ENCODE data around the gene HDHD5. TPM values are rescaled to one million over a fixed set of nuclear protein-coding genes. Genes with fewer than 3 reads are reported as not detected.

HDHD5 gene
- total RNA-seq, 2 donors from 2014 or later, result 39.4 to 53.0 TPM

DNA sequence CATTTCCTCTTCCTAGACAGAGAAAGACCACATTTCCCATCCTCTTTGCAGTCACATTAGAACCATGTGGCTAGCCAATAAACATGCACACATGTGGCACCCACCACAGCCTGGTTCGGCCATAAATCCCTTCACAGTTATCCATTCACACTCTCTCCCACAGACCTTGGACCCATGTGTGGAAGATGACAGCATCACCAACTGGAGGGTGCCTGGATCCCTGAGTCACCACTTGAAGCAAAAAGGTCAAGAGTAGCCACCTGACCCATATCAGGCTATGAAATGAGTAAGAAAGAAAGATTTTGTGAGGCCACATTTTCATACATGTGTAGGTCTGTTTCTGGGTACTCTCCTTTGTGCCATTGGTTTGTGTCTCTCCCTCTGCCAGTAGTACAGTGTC lies 28.9 kb downstream of the HDHD5 start:
- H3K4me1 Mint-ChIP-seq, result no peaks in the 10 kb centered on the region
- no peaks in the 10 kb centered on the region for H3K9me3 ChIP-seq (ENCODE audit: control insufficient read depth, low read length)
- TF ChIP-seq, protein P1, sequence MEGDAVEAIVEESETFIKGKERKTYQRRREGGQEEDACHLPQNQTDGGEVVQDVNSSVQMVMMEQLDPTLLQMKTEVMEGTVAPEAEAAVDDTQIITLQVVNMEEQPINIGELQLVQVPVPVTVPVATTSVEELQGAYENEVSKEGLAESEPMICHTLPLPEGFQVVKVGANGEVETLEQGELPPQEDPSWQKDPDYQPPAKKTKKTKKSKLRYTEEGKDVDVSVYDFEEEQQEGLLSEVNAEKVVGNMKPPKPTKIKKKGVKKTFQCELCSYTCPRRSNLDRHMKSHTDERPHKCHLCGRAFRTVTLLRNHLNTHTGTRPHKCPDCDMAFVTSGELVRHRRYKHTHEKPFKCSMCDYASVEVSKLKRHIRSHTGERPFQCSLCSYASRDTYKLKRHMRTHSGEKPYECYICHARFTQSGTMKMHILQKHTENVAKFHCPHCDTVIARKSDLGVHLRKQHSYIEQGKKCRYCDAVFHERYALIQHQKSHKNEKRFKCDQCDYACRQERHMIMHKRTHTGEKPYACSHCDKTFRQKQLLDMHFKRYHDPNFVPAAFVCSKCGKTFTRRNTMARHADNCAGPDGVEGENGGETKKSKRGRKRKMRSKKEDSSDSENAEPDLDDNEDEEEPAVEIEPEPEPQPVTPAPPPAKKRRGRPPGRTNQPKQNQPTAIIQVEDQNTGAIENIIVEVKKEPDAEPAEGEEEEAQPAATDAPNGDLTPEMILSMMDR (conservative IDR thresholded peaks at IDR 0.05), result no peak

GRCh38 chr22:17121233-17122195 lies 37.6 kb downstream of the HDHD5 start, which contains the start of gene TMEM121B:
TMEM121B (minus strand) TSS chr22:17121360; CDS start chr22:17121127, 233 bp downstream.
- 10 to 16% methylated on average over 35 to 68 of the region's 69 CpGs for WGBS, 2 experiments (ENCODE audit: insufficient coverage in 1 of 2, insufficient read length in 1 of 2)

More for the DNA sequence above, 28.9 kb downstream of the HDHD5 start:
- Histone ChIP-seq H3K36me3 (ENCODE audit: control insufficient read depth, insufficient read depth, low read length) (no peaks in the 10 kb centered on the region), H3K4me3 (ENCODE audit: low read length) (no peak overlapping the region), H3K27me3 (ENCODE audit: control insufficient read depth, insufficient read depth, low read length, poor library complexity, severe bottlenecking) (no peaks in the 10 kb centered on the region), H3K9ac (ENCODE audit: extremely low read depth, low read length, poor library complexity, severe bottlenecking) (no peak overlapping the region), H3K4me1 (ENCODE audit: control insufficient read depth, insufficient read depth, low read length) (no peaks in the 10 kb centered on the region), H3K27ac (ENCODE audit: low read depth, low read length) (no peak overlapping the region)
- no peak overlapping the region for H3K27ac Mint-ChIP-seq
- DNase-seq, result no peak
- 85% methylated on average over 1 of the region's 1 CpG; no CpG with 5 or more reads in 1 of the 2 experiments for WGBS, 2 experiments (ENCODE audit: insufficient coverage in 1 of 2, insufficient read length in 1 of 2)
- no peak overlapping the region for H3K4me3 Mint-ChIP-seq
- no peaks in the 10 kb centered on the region for H3K27me3 Mint-ChIP-seq (ENCODE audit: insufficient read depth)
- H3K9me3 Mint-ChIP-seq, result no peaks in the 10 kb centered on the region
- peaks cover 3% of the 10 kb centered on the region for H3K36me3 Mint-ChIP-seq (ENCODE audit: low read depth)

GRCh38 chr22:17120711-17121232 lies 38.3 kb downstream of the HDHD5 start:
- peak overlapping the region; percentile 67 for H3K4me3 Mint-ChIP-seq
- H3K27ac Mint-ChIP-seq, result no peak overlapping the region
- H3K4me3 ChIP-seq (ENCODE audit: low read length), result peak overlapping the region; percentile 65
- H3K27me3 Mint-ChIP-seq (ENCODE audit: insufficient read depth), result peaks cover 17% of the 10 kb centered on the region
- TF ChIP-seq, protein P1 (conservative IDR thresholded peaks at IDR 0.05), result no peak
- H3K36me3 ChIP-seq (ENCODE audit: control insufficient read depth, insufficient read depth, low read length), result no peaks in the 10 kb centered on the region
- H3K4me1 Mint-ChIP-seq, result peaks cover 34% of the 10 kb centered on the region
- 0% methylated on average over 9 to 70 of the region's 70 CpGs for whole genome bisulfite sequencing, 2 experiments (ENCODE audit: insufficient coverage in 1 of 2, insufficient read length in 1 of 2)
- no peak overlapping the region for H3K27ac ChIP-seq (ENCODE audit: low read depth, low read length)
- no peak for DNase-seq
- no peaks in the 10 kb centered on the region for H3K9me3 ChIP-seq (ENCODE audit: control insufficient read depth, low read length)
- H3K9me3 Mint-ChIP-seq, result no peaks in the 10 kb centered on the region
- H3K9ac ChIP-seq (ENCODE audit: extremely low read depth, low read length, poor library complexity, severe bottlenecking), result peak overlapping the region; percentile 20
- no peaks in the 10 kb centered on the region for H3K27me3 ChIP-seq (ENCODE audit: control insufficient read depth, insufficient read depth, low read length, poor library complexity, severe bottlenecking)
- H3K4me1 ChIP-seq (ENCODE audit: control insufficient read depth, insufficient read depth, low read length), result peaks cover 19% of the 10 kb centered on the region
- no peaks in the 10 kb centered on the region for H3K36me3 Mint-ChIP-seq (ENCODE audit: low read depth)

More at GRCh38 chr22:17121233-17122195, 37.6 kb downstream of the HDHD5 start, which contains the start of gene TMEM121B:
- Histone ChIP-seq H3K36me3 (ENCODE audit: control insufficient read depth, insufficient read depth, low read length) (no peaks in the 10 kb centered on the region), H3K9me3 (ENCODE audit: control insufficient read depth, low read length) (no peaks in the 10 kb centered on the region), H3K4me3 (ENCODE audit: low read length) (peak within 1 kb of the TSS; percentile 77), H3K9ac (ENCODE audit: extremely low read depth, low read length, poor library complexity, severe bottlenecking) (peak within 1 kb of the TSS; percentile 38), H3K27ac (ENCODE audit: low read depth, low read length) (no peak within 1 kb of the TSS), H3K4me1 (ENCODE audit: control insufficient read depth, insufficient read depth, low read length) (peaks cover 17% of the 10 kb centered on the region), H3K27me3 (ENCODE audit: control insufficient read depth, insufficient read depth, low read length, poor library complexity, severe bottlenecking) (no peaks in the 10 kb centered on the region)
- Mint-ChIP-seq H3K4me1 (peaks cover 28% of the 10 kb centered on the region), H3K9me3 (no peaks in the 10 kb centered on the region), H3K36me3 (ENCODE audit: low read depth) (no peaks in the 10 kb centered on the region), H3K4me3 (peak within 1 kb of the TSS; percentile 67), H3K27ac (peak within 1 kb of the TSS; percentile 35), H3K27me3 (ENCODE audit: insufficient read depth) (peaks cover 17% of the 10 kb centered on the region)
- peak; percentile 97 for DNase-seq
- TF ChIP-seq, protein P1 (conservative IDR thresholded peaks at IDR 0.05), result peak; percentile 23

All from endodermal cell (in vitro differentiated cells).